Endothelial cell of umbilical vein (primary cell): ENCODE data around the gene SRCIN1. TPM values are rescaled to one million over a fixed set of nuclear protein-coding genes. Genes with fewer than 3 reads are reported as not detected.

Experiments
- BruUV-seq: library from RNA; stranded (reverse); fragments of 400-500 nt; replicated peaks from 2 replicates; lab custom pipeline; 2021; lab: Mats Ljungman, UMichigan
- CTCF ChIA-PET: fragments of 300-600, 350-600 bp; sonication (Branson Sonifier 250); formaldehyde crosslinking; loops from one replicate; lab custom pipeline; 2021; ENCODE audit warnings: antibody characterized with exemption, inconsistent platforms; lab: Charles Lee
- POLR2A ChIA-PET: fragments of 300-600, 350-600 bp; sonication (Branson Sonifier 250); formaldehyde crosslinking; loops from one replicate; lab custom pipeline; 2021; ENCODE audit warnings: antibody characterized with exemption, inconsistent platforms; lab: Charles Lee
- DNase-seq: peaks from one replicate; pipeline ENCODE4 v3.0.0-alpha.2; 2011; ENCODE audit warnings: low read depth, low spot score
- FAIRE-seq: peaks from 2 replicates; lab custom pipeline; 2011; peaks lifted over from hg19 to GRCh38; lab: Jason Lieb, UNC
- H2AFZ ChIP-seq: 2 replicates; pipeline ENCODE4 v1.6.0; 2012; ENCODE audit warnings: low read depth, low read length, control low read depth, inconsistent platforms
- H3K27ac ChIP-seq: 2 replicates; pipeline ENCODE4 v1.5.1; 2011; ENCODE audit warnings: low read depth, mild to moderate bottlenecking, control low read depth, low read length, moderate library complexity; ENCODE audit not compliant: insufficient read depth
- H3K27me3 ChIP-seq, 2 experiments: 2 replicates each; pipeline versions ENCODE4 v1.6.0 to v1.6.1; 2011; ENCODE audit warnings: low read length in 2 of 2, mixed read lengths in 1 of 2; ENCODE audit not compliant: control insufficient read depth in 2 of 2, insufficient read depth in 2 of 2
- H3K36me3 ChIP-seq, 2 experiments: 2 replicates in 1 of 2; 3 replicates in 1 of 2; pipeline ENCODE4 v1.5.1; 2011; ENCODE audit warnings: low read length in 2 of 2, mild to moderate bottlenecking in 1 of 2, moderate library complexity in 1 of 2; ENCODE audit not compliant: control insufficient read depth in 2 of 2, insufficient read depth in 2 of 2; ENCODE audit errors: extremely low read depth in 1 of 2
- H3K4me1 ChIP-seq: 3 replicates; pipeline ENCODE4 v1.5.1; 2011; ENCODE audit warnings: mild to moderate bottlenecking, low read length; ENCODE audit not compliant: control insufficient read depth, insufficient read depth; ENCODE audit errors: extremely low read depth
- H3K4me2 ChIP-seq: 2 replicates; pipeline ENCODE4 v1.6.1; 2011; ENCODE audit warnings: low read length, control low read depth, mixed read lengths; ENCODE audit not compliant: insufficient read depth
- H3K4me3 ChIP-seq, 3 experiments: fragments of 200-600 bp in 1 of 3; sonication (generic), shearing (Covaris generic) in 1 of 3; replicated peaks in 1 of 3; 2 replicates each; pipeline ENCODE4 v1.5.1; 2011 to 2016; ENCODE audit warnings: control low read depth in 3 of 3, low read length in 3 of 3, mild to moderate bottlenecking in 2 of 3, inconsistent platforms in 1 of 3, low read depth in 1 of 3, moderate library complexity in 1 of 3; ENCODE audit not compliant: insufficient read depth in 1 of 3
- H3K79me2 ChIP-seq: 2 replicates; pipeline ENCODE4 v1.6.0; 2012; ENCODE audit warnings: low read length, inconsistent platforms; ENCODE audit not compliant: control insufficient read depth, insufficient read depth
- H3K9ac ChIP-seq: replicated peaks from 2 replicates; pipeline ENCODE3; 2011; ENCODE audit warnings: low read length, control low read depth; ENCODE audit not compliant: insufficient read depth; ENCODE audit errors: extremely low read depth
- H3K9me1 ChIP-seq: replicated peaks from 3 replicates; pipeline ENCODE4 v1.6.0; 2011; ENCODE audit warnings: mild to moderate bottlenecking, low read length; ENCODE audit not compliant: control insufficient read depth, insufficient read depth; ENCODE audit errors: extremely low read depth
- H3K9me3 ChIP-seq: replicated peaks from 2 replicates; pipeline ENCODE4 v1.5.1; 2012; ENCODE audit warnings: low read length, inconsistent platforms; ENCODE audit not compliant: control insufficient read depth, insufficient read depth
- H4K20me1 ChIP-seq: replicated peaks from 2 replicates; pipeline ENCODE3; 2011; ENCODE audit warnings: mild to moderate bottlenecking, low read length; ENCODE audit not compliant: control insufficient read depth, insufficient read depth; ENCODE audit errors: extremely low read depth
- EZH2 ChIP-seq: IDR thresholded peaks from 2 replicates; pipeline ENCODE4 v1.6.1; 2012; ENCODE audit warnings: borderline replicate concordance, low read depth, mild to moderate bottlenecking, moderate library complexity, low read length, inconsistent platforms; ENCODE audit not compliant: severe bottlenecking
- FOS ChIP-seq: IDR thresholded peaks from 2 replicates; pipeline ENCODE4 v1.6.1; 2011; ENCODE audit warnings: mild to moderate bottlenecking, low read length, moderate library complexity, borderline replicate concordance; ENCODE audit not compliant: insufficient read depth
- GATA2 ChIP-seq: IDR thresholded peaks from 2 replicates; pipeline ENCODE4 v1.7.0; 2011; ENCODE audit warnings: low read depth, mild to moderate bottlenecking, moderate library complexity, mixed read lengths, low read length; ENCODE audit not compliant: insufficient read length, insufficient read depth
- JUN ChIP-seq: IDR thresholded peaks from 2 replicates; pipeline ENCODE4 v1.6.1; 2011; ENCODE audit warnings: borderline replicate concordance, low read depth; ENCODE audit not compliant: insufficient read length, insufficient read depth
- MYC ChIP-seq: IDR thresholded peaks from one replicate; pipeline ENCODE4 v1.6.1; 2011; ENCODE audit warnings: mild to moderate bottlenecking, low read depth, low read length
- POLR2A ChIP-seq: IDR thresholded peaks from 2 replicates; pipeline ENCODE4 v1.6.1; 2012; ENCODE audit warnings: low read depth, mild to moderate bottlenecking, control low read depth, low read length
- POLR2AphosphoS5 ChIP-seq: IDR thresholded peaks from 2 replicates; pipeline ENCODE4 v1.6.1; 2012; ENCODE audit warnings: low read depth, mild to moderate bottlenecking, control low read depth, low read length, moderate library complexity; ENCODE audit not compliant: insufficient read depth
- dilution Hi-C: fragments of 300-500 bp; cut with MboI; formaldehyde crosslinking; loops from one replicate; pipeline ENCODE4 v1.15.0; 2019; ENCODE audit warnings: low sequenced_read_pairs; ENCODE audit not compliant: extremely low pct_ligation_motif_present
- intact Hi-C: fragments of 100-400 bp; cut with micrococcal nuclease; formaldehyde crosslinking; loops from one replicate; pipeline ENCODE4 v1.10.0; 2022
- polyA plus RNA-seq, 4 experiments: library from polyadenylated mRNA; depleted of rRNA in 3 of 4; stranded (reverse) in 3 of 4; unstranded in 1 of 4; fragments of >200 nt; gene quantifications; 2 replicates each; pipeline versions ENCODE4 v1.2.1 to v1.2.3, GENCODE V29; 2011 to 2012; ENCODE audit warnings: missing spikeins in 1 of 4
- total RNA-seq: library from RNA; stranded (reverse); gene quantifications from 2 replicates; pipeline ENCODE4 v1.2.3, GENCODE V29; 2021
- TF ChIP-seq, protein P1 (sequence below): IDR thresholded peaks from 2 replicates; pipeline ENCODE4 v1.6.1; 2011; ENCODE audit not compliant: insufficient read depth, insufficient read length
- TF ChIP-seq, protein P2 (sequence below), 2 donors: IDR thresholded peaks; 1 replicate in 1 of 2; 2 replicates in 1 of 2; pipeline ENCODE4 v1.5.1; 2011; ENCODE audit warnings: low read length in 2 of 2, mild to moderate bottlenecking in 2 of 2, moderate library complexity in 2 of 2, control low read depth in 1 of 2, inconsistent platforms in 1 of 2, low read depth in 1 of 2; ENCODE audit not compliant: insufficient read depth in 1 of 2; ENCODE audit errors: extremely low read depth in 1 of 2

Gene SRCIN1
- total and polyA plus RNA-seq, 2 donors (not counting 3 experiments of a cell fraction or from before 2014, with no cell fraction given), result 0.15 to 0.35 TPM

DNA sequence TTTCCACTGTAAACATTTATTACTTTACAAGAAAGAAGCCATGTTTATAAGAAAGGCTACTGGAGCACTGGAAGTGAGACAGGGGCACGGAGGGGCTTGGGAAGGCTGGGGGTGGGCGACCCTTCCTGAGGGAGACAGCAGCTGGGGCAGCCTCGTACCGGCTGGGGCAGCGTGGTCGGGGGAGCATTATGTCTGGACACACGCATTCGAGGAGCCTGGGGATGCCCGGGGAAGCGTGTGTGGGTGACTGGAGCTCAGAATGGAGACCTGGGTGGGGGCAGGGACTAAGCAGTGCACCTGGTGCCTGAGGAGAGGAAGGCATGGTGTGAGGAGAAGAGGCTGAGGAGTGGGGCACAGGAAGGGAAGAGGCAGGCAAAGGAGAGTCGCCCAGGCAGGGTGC, 64.5 kb downstream of the SRCIN1 start:
- no peaks in the 10 kb centered on the region for H4K20me1 ChIP-seq
- H3K9ac ChIP-seq, result no peak overlapping the region
- no peak overlapping the region for H3K4me2 ChIP-seq
- H3K9me3 ChIP-seq, result no peaks in the 10 kb centered on the region
- no peak for DNase-seq
- no peaks in the 10 kb centered on the region for H3K79me2 ChIP-seq
- no peaks in the 10 kb centered on the region for H3K36me3 ChIP-seq
- no peaks in the 10 kb centered on the region for H3K27me3 ChIP-seq
- intact Hi-C loops, result no loop called here
- no peaks in the 10 kb centered on the region for H3K9me1 ChIP-seq
- TF ChIP-seq EZH2 (no peak), JUN (no peak)
- no peaks in the 10 kb centered on the region for H3K4me1 ChIP-seq
- FAIRE-seq, result no peak
- no peak overlapping the region for H2AFZ ChIP-seq
- ChIA-PET CTCF (interaction anchor here (1.6 to 4.9 kb wide), 3 partner anchors 14 to 122 kb away, joined by 4 to 36 read pairs (median 5); no protein-coding TSS in a partner anchor), POLR2A (no interaction called here)
- H3K4me3 ChIP-seq, result no peak overlapping the region
- dilution Hi-C loops, result no loop called here
- no peak overlapping the region for H3K27ac ChIP-seq
- BruUV-seq, result no TSS peak

DNA sequence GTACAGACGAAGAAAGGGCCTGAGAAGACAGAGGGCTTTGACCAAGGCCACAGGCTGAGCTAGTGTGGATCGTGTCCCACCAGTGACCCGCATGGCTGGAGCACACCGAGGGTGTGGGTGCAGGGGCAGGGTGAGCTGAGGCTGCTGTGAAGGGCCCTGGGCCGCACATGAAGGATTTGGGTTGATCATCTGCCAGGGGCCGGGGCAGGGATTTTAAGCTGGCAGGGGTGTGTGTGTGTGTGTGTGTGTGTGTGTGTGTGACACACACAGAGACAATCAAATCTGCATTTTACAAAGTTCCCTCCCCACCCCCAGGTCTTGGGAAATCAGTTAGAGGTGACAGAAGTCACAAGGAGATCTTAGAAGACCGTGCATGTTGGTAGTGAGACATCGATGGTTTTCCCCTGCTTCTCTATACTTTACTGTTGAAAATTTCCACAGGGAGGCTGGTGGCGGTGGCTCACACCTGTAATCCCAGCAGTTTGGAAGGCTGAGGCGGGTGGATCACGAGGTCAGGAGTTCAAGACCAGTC, 65.2 kb downstream of the SRCIN1 start:
- BruUV-seq, result no TSS peak
- dilution Hi-C loops, result no loop called here
- H3K4me3 ChIP-seq, result no peak overlapping the region
- intact Hi-C loops, result no loop called here
- ChIA-PET CTCF (interaction anchor here (0.8 to 4.9 kb wide), 6 partner anchors 15 to 122 kb away, joined by 3 to 36 read pairs (median 4); no protein-coding TSS in a partner anchor), POLR2A (interaction anchor here (0.7 kb wide), 1 partner anchor 26 kb away, joined by 3 read pairs; no protein-coding TSS in a partner anchor)
- H3K4me2 ChIP-seq, result no peak overlapping the region
- no peak overlapping the region for H3K9ac ChIP-seq
- H3K36me3 ChIP-seq, result no peaks in the 10 kb centered on the region
- no peak for FAIRE-seq
- H3K9me1 ChIP-seq, result no peaks in the 10 kb centered on the region
- no peaks in the 10 kb centered on the region for H3K9me3 ChIP-seq
- no peaks in the 10 kb centered on the region for H3K27me3 ChIP-seq
- DNase-seq, result no peak
- H4K20me1 ChIP-seq, result no peaks in the 10 kb centered on the region
- H3K79me2 ChIP-seq, result no peaks in the 10 kb centered on the region
- no peak overlapping the region for H2AFZ ChIP-seq
- H3K4me1 ChIP-seq, result no peaks in the 10 kb centered on the region
- no peak overlapping the region for H3K27ac ChIP-seq
- TF ChIP-seq, protein P1, sequence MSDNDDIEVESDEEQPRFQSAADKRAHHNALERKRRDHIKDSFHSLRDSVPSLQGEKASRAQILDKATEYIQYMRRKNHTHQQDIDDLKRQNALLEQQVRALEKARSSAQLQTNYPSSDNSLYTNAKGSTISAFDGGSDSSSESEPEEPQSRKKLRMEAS, result no peak
- TF ChIP-seq POLR2AphosphoS5 (no peak), POLR2A (no peak), GATA2 (no peak), EZH2 (no peak), FOS (no peak), MYC (no peak), JUN (no peak)
- TF ChIP-seq, protein P2, sequence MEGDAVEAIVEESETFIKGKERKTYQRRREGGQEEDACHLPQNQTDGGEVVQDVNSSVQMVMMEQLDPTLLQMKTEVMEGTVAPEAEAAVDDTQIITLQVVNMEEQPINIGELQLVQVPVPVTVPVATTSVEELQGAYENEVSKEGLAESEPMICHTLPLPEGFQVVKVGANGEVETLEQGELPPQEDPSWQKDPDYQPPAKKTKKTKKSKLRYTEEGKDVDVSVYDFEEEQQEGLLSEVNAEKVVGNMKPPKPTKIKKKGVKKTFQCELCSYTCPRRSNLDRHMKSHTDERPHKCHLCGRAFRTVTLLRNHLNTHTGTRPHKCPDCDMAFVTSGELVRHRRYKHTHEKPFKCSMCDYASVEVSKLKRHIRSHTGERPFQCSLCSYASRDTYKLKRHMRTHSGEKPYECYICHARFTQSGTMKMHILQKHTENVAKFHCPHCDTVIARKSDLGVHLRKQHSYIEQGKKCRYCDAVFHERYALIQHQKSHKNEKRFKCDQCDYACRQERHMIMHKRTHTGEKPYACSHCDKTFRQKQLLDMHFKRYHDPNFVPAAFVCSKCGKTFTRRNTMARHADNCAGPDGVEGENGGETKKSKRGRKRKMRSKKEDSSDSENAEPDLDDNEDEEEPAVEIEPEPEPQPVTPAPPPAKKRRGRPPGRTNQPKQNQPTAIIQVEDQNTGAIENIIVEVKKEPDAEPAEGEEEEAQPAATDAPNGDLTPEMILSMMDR (IDR thresholded peaks at IDR 0.05; ENCODE audit: extremely low read depth in 1 of 2, insufficient read depth in 1 of 2, low read depth in 1 of 2, low read length in 2 of 2), result no peak
